ENCODE measurements around the gene ELMO1. TPM values are rescaled to one million over a fixed set of nuclear protein-coding genes. Genes with fewer than 3 reads are reported as not detected.

Gene ELMO1
- total and polyA plus RNA-seq, 2 experiments from 2014 or later, result 19.7 to 28.7 TPM

GRCh38 chr7:36821617-36822016 lies 627.0 kb downstream of the ELMO1 start:
- Histone ChIP-seq H3K9me2 (replicated peaks; ENCODE audit: insufficient read depth) (no peaks in the 10 kb centered on the region), H3K27ac (no peak overlapping the region)
- no peak for DNase-seq (ENCODE audit: low spot score)

GRCh38 chr7:36820527-36821170 lies 628.0 kb downstream of the ELMO1 start:
- Histone ChIP-seq H3K79me2 (no peaks in the 10 kb centered on the region), H3K9me2 (replicated peaks; ENCODE audit: insufficient read depth) (no peaks in the 10 kb centered on the region), H4K20me1 (ENCODE audit: insufficient read depth, poor library complexity, severe bottlenecking) (no peaks in the 10 kb centered on the region), H3K4me2 (no peak overlapping the region), H3K27me3 (no peaks in the 10 kb centered on the region), H3K27ac (no peak overlapping the region), H3K36me3 (replicated peaks; ENCODE audit: insufficient read depth, low read depth) (no peaks in the 10 kb centered on the region), H3K9me3 (ENCODE audit: low read depth) (no peaks in the 10 kb centered on the region), H3K4me1 (ENCODE audit: insufficient read depth) (no peaks in the 10 kb centered on the region), H3K4me3 (no peak overlapping the region), H2AFZ (no peak overlapping the region)
- TF ChIP-seq EZH2 (IDR thresholded peaks at IDR 0.05; ENCODE audit: borderline replicate concordance) (no peak), CTCF (IDR thresholded peaks at IDR 0.05; ENCODE audit: poor library complexity) (no peak), EZH2phosphoT487 (IDR thresholded peaks at IDR 0.05; ENCODE audit: low read depth, severe bottlenecking, unreplicated experiment) (no peak)
- no peak for DNase-seq (ENCODE audit: low spot score)

More at GRCh38 chr7:36821617-36822016, 627.0 kb downstream of the ELMO1 start:
- no peak overlapping the region for H3K4me3 ChIP-seq
- no peaks in the 10 kb centered on the region for H3K27me3 ChIP-seq
- no peaks in the 10 kb centered on the region for H3K9me3 ChIP-seq (ENCODE audit: low read depth)
- no peaks in the 10 kb centered on the region for H3K4me1 ChIP-seq (ENCODE audit: insufficient read depth)
- TF ChIP-seq EZH2 (IDR thresholded peaks at IDR 0.05; ENCODE audit: borderline replicate concordance) (no peak), EZH2phosphoT487 (IDR thresholded peaks at IDR 0.05; ENCODE audit: low read depth, severe bottlenecking, unreplicated experiment) (no peak), CTCF (IDR thresholded peaks at IDR 0.05; ENCODE audit: poor library complexity) (no peak)
- no peaks in the 10 kb centered on the region for H3K36me3 ChIP-seq (replicated peaks; ENCODE audit: insufficient read depth, low read depth)
- no peaks in the 10 kb centered on the region for H4K20me1 ChIP-seq (ENCODE audit: insufficient read depth, poor library complexity, severe bottlenecking)
- no peaks in the 10 kb centered on the region for H3K79me2 ChIP-seq
- no peak overlapping the region for H2AFZ ChIP-seq
- no peak overlapping the region for H3K4me2 ChIP-seq

DNA sequence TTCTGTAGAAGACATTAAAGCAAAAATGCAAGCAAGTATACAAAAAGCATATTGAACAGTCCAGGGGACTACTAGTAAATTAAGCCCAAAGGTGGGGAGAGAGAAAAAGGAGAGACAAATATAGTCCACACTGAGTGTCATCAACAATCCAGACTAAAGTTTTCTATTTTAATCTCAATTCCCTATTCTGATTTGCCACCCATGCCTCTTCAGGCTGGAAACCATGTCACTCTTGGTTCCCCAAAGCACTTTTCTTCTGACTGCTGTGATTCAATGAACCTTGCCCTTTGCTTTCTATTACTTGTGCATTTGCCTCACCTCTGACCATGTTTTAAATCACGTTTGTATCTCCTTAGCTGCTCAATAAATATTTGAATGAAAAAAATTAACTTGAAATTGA lies 629.0 kb downstream of the ELMO1 start:
- H3K4me3 ChIP-seq, result no peak overlapping the region
- no peak for TF ChIP-seq EZH2 (IDR thresholded peaks at IDR 0.05; ENCODE audit: borderline replicate concordance)
- TF ChIP-seq EZH2phosphoT487 (IDR thresholded peaks at IDR 0.05; ENCODE audit: low read depth, severe bottlenecking, unreplicated experiment), result no peak
- TF ChIP-seq CTCF (IDR thresholded peaks at IDR 0.05; ENCODE audit: poor library complexity), result no peak
- H3K9me2 ChIP-seq (replicated peaks; ENCODE audit: insufficient read depth), result no peaks in the 10 kb centered on the region

More for the DNA sequence above, 629.0 kb downstream of the ELMO1 start:
- Histone ChIP-seq H3K79me2 (no peaks in the 10 kb centered on the region), H3K27ac (no peak overlapping the region), H2AFZ (no peak overlapping the region), H3K27me3 (no peaks in the 10 kb centered on the region), H4K20me1 (ENCODE audit: insufficient read depth, poor library complexity, severe bottlenecking) (no peaks in the 10 kb centered on the region), H3K4me2 (no peak overlapping the region), H3K4me1 (ENCODE audit: insufficient read depth) (no peaks in the 10 kb centered on the region), H3K36me3 (replicated peaks; ENCODE audit: insufficient read depth, low read depth) (no peaks in the 10 kb centered on the region), H3K9me3 (ENCODE audit: low read depth) (no peaks in the 10 kb centered on the region)
- WGBS (ENCODE audit: low lambda C conversion rate, missing lambda C conversion rate), result 67% methylated on average over 1 of the region's 1 CpG
- no peak for DNase-seq (ENCODE audit: low spot score)

Data from hepatocyte (in vitro differentiated cells).